Measurements from ENCODE around the gene PPP1R12C. TPM values are rescaled to one million over a fixed set of nuclear protein-coding genes. Genes with fewer than 3 reads are reported as not detected.

Gene PPP1R12C
- total RNA-seq, 1 experiment from 2014 or later = 76.4 TPM

- Mint-ChIP-seq H3K27ac (ENCODE audit: low read depth, unreplicated experiment) (no peak overlapping the region), H3K4me3 (ENCODE audit: unreplicated experiment) (no peak overlapping the region), H3K9me3 (ENCODE audit: unreplicated experiment) (no peaks in the 10 kb centered on the region), H3K4me1 (ENCODE audit: insufficient read depth, unreplicated experiment) (no peaks in the 10 kb centered on the region), H3K36me3 (ENCODE audit: insufficient read depth, unreplicated experiment) (peaks cover 36% of the 10 kb centered on the region), H3K27me3 (ENCODE audit: insufficient read depth, unreplicated experiment) (no peaks in the 10 kb centered on the region)
- intact Hi-C loops (cut with micrococcal nuclease) = no loop called here
- BruUV-seq (replicated peaks) = no TSS peak
- POLR2A ChIA-PET = no interaction called here
- DNase-seq (ENCODE audit: unreplicated experiment) = no peak
- no peak for TF ChIP-seq CTCF (IDR thresholded peaks at IDR 0.05; ENCODE audit: unreplicated experiment)
- CTCF ChIA-PET = interaction anchor here (0.6 to 1.4 kb wide), 3 partner anchors 10 to 319 kb away, joined by 3 to 14 read pairs (median 4); no protein-coding TSS in a partner anchor
Observed at GRCh38 chr19:55098716-55099556, 18.5 kb downstream of the PPP1R12C start.

- Mint-ChIP-seq H3K27me3 (ENCODE audit: insufficient read depth, unreplicated experiment) (no peaks in the 10 kb centered on the region), H3K4me1 (ENCODE audit: insufficient read depth, unreplicated experiment) (no peaks in the 10 kb centered on the region), H3K27ac (ENCODE audit: low read depth, unreplicated experiment) (no peak overlapping the region), H3K36me3 (ENCODE audit: insufficient read depth, unreplicated experiment) (peaks cover 32% of the 10 kb centered on the region), H3K4me3 (ENCODE audit: unreplicated experiment) (no peak overlapping the region), H3K9me3 (ENCODE audit: unreplicated experiment) (no peaks in the 10 kb centered on the region)
- ChIA-PET CTCF (interaction anchor here (0.6 to 1.2 kb wide), 3 partner anchors 10 to 617 kb away, joined by 3 to 8 read pairs (median 3); no protein-coding TSS in a partner anchor), POLR2A (interaction anchor here (0.7 kb wide), 1 partner anchor 12 kb away, joined by 3 read pairs; no protein-coding TSS in a partner anchor)
- no TSS peak for BruUV-seq (replicated peaks)
- no peak for TF ChIP-seq CTCF (IDR thresholded peaks at IDR 0.05; ENCODE audit: unreplicated experiment)
- intact Hi-C loops (cut with micrococcal nuclease) = no loop called here
- DNase-seq (ENCODE audit: unreplicated experiment) = no peak
Observed at GRCh38 chr19:55097864-55098715, 19.3 kb downstream of the PPP1R12C start.

- Mint-ChIP-seq H3K4me1 (ENCODE audit: insufficient read depth, unreplicated experiment) (no peaks in the 10 kb centered on the region), H3K27me3 (ENCODE audit: insufficient read depth, unreplicated experiment) (no peaks in the 10 kb centered on the region), H3K27ac (ENCODE audit: low read depth, unreplicated experiment) (no peak overlapping the region), H3K36me3 (ENCODE audit: insufficient read depth, unreplicated experiment) (peaks cover 17% of the 10 kb centered on the region), H3K9me3 (ENCODE audit: unreplicated experiment) (no peaks in the 10 kb centered on the region), H3K4me3 (ENCODE audit: unreplicated experiment) (no peak overlapping the region)
- CTCF ChIA-PET = interaction anchor here (0.8 kb wide), 1 partner anchor 615 kb away, joined by 4 read pairs; no protein-coding TSS in a partner anchor
- TF ChIP-seq CTCF (IDR thresholded peaks at IDR 0.05; ENCODE audit: unreplicated experiment) = no peak
- POLR2A ChIA-PET = no interaction called here
- no peak for DNase-seq (ENCODE audit: unreplicated experiment)
- BruUV-seq (replicated peaks) = no TSS peak
- intact Hi-C loops (cut with micrococcal nuclease) = no loop called here
Observed at GRCh38 chr19:55096061-55096701, 21.3 kb downstream of the PPP1R12C start.
